ENCODE measurements around the gene DYNC2H1.

Gene DYNC2H1

DNA sequence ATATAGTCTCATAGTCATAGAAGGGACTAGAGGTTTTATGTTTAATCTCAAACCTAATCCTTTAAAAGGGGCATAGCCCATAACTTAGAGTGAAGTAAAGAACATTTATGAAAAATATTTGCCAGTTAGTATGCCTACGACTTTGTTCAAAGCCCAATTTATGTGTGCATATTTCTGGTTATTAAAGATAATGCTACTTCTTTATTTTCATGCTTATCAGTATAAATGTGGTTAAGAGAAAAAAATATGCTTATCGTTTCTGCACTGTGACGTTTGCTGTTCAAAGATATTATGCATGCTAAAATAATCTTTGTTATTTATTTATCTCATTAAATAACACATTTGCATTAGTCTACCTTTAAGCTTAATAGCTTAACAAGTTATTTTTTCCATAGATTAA, 343.9 kb downstream of the DYNC2H1 start:
- H3K4me3 Mint-ChIP-seq = no peak overlapping the region
- H3K36me3 Mint-ChIP-seq (ENCODE audit: low read depth) = peaks cover 4% of the 10 kb centered on the region
- H3K4me1 Mint-ChIP-seq = no peaks in the 10 kb centered on the region
- no peak overlapping the region for H3K27ac Mint-ChIP-seq
- no peaks in the 10 kb centered on the region for H3K27me3 Mint-ChIP-seq (ENCODE audit: low read depth)
- TF ChIP-seq, protein P1, sequence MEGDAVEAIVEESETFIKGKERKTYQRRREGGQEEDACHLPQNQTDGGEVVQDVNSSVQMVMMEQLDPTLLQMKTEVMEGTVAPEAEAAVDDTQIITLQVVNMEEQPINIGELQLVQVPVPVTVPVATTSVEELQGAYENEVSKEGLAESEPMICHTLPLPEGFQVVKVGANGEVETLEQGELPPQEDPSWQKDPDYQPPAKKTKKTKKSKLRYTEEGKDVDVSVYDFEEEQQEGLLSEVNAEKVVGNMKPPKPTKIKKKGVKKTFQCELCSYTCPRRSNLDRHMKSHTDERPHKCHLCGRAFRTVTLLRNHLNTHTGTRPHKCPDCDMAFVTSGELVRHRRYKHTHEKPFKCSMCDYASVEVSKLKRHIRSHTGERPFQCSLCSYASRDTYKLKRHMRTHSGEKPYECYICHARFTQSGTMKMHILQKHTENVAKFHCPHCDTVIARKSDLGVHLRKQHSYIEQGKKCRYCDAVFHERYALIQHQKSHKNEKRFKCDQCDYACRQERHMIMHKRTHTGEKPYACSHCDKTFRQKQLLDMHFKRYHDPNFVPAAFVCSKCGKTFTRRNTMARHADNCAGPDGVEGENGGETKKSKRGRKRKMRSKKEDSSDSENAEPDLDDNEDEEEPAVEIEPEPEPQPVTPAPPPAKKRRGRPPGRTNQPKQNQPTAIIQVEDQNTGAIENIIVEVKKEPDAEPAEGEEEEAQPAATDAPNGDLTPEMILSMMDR (IDR thresholded peaks at IDR 0.05; ENCODE audit: unreplicated experiment in 3 of 3) = no peak
- H3K9me3 Mint-ChIP-seq = no peaks in the 10 kb centered on the region

DNA sequence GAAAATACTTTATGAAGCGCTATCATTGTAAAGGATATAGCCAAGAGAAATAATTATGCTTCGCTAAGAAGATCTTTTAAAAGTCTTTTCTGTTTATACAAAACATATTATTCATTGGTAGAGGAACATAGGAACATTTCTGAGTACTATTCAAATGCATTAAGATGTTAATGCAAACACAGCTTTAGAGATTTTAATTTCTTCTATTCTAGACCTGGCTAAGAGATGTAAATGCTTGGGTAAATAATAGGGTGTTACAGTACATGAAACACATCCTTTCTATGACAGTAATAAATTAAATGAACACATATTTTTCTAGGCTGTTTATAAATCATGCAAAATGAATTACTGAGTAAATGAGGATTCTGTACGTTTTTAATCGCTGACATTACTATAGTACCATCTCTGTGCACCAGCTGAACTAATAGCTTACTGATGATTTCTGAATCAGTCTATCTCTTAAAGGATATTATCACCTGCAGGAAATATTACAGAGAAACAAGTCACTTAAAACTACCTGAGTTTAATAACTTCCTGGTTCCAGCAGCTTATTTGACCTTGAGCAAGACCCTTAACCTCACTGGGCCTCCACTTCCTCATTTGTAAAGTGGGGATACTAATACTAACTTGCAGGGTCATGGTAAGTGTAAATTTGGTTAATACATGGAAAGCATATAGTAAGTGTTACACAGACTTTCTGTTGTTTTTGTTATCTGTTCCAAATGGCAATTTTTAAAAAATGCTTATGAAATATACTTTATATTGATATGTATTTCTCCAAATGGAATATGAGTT, 344.9 kb downstream of the DYNC2H1 start:
- Mint-ChIP-seq H3K4me3 (no peak overlapping the region), H3K9me3 (no peaks in the 10 kb centered on the region), H3K36me3 (ENCODE audit: low read depth) (peaks cover 8% of the 10 kb centered on the region), H3K27ac (no peak overlapping the region), H3K27me3 (ENCODE audit: low read depth) (no peaks in the 10 kb centered on the region), H3K4me1 (no peaks in the 10 kb centered on the region)
- TF ChIP-seq, protein P1 (IDR thresholded peaks at IDR 0.05; ENCODE audit: unreplicated experiment in 3 of 3) = no peak

DNA sequence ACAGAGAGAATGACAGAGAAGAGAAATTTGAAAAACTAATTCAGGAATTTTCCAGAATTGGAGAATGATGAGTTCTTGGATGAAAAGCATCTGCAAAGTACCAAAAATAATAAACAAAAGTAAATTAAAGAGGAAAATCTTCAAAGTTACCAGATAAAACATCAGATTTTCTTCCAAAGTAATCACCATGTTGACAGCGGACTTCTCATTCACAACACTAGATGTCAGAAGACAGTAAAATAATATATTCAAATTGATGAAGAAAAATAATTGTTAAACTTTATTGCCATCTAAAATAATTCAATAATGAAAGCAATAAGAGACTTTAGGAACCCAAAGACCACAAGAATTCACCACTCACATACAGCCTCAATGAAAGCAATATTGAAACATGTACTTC, 355.2 kb downstream of the DYNC2H1 start:
- Mint-ChIP-seq H3K4me3 (no peak overlapping the region), H3K36me3 (ENCODE audit: low read depth) (peaks cover 5% of the 10 kb centered on the region), H3K4me1 (no peaks in the 10 kb centered on the region), H3K9me3 (no peaks in the 10 kb centered on the region), H3K27ac (no peak overlapping the region), H3K27me3 (ENCODE audit: low read depth) (no peaks in the 10 kb centered on the region)
- TF ChIP-seq, protein P1 (IDR thresholded peaks at IDR 0.05; ENCODE audit: unreplicated experiment in 3 of 3) = no peak

DNA sequence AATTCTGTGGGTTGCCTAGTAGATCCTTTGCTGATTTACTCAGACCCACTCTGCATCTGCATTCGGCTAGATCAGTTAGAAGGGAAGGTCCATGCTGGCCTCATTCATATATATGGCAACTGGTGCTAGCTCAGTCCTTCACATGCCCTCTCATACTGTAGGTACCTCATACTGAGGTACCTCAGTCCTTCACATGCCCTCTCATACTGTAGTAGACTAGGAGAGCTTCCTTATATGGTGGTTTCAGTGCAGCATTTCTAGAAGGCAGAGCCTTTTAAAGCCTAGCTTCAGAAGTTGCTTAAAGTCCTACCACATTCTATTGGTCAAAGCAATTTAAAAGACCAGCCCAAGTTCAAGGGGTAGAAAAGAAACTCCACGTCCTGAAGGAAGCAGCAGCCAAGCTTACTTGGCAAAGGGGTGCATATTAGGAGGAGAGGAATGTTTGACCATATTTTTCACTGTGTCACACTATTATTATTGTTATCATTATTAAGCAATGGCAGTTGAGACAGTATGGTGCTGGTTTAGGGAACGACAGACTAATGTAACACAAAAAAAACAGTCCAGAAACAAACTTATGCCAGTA, 356.4 kb downstream of the DYNC2H1 start:
- Mint-ChIP-seq H3K27ac (no peak overlapping the region), H3K4me3 (no peak overlapping the region), H3K9me3 (no peaks in the 10 kb centered on the region), H3K4me1 (no peaks in the 10 kb centered on the region), H3K27me3 (ENCODE audit: low read depth) (no peaks in the 10 kb centered on the region), H3K36me3 (ENCODE audit: low read depth) (peaks cover 4% of the 10 kb centered on the region)
- TF ChIP-seq, protein P1 (IDR thresholded peaks at IDR 0.05; ENCODE audit: unreplicated experiment in 3 of 3) = no peak

DNA sequence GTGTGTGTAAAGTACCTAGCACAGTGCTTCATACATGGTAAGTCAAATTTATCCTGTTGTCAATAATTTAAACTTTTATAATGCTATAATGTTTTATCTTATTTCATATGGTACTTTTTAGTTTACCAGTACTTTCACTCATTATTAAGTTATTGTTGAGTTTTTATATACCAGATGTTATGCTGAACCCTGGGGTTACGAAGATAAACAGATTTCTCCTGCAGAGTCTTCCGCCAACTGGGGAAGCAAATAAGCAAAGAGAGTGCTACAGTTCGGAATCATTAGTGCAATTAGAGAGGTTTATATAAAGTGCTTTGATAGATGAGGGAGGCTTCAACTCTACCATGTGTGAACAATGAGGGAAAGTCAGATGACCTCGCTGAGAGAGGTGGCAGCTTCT, 362.3 kb downstream of the DYNC2H1 start:
- TF ChIP-seq, protein P1 (IDR thresholded peaks at IDR 0.05; ENCODE audit: unreplicated experiment in 3 of 3) = no peak
- peaks cover 2% of the 10 kb centered on the region for H3K9me3 Mint-ChIP-seq

DNA sequence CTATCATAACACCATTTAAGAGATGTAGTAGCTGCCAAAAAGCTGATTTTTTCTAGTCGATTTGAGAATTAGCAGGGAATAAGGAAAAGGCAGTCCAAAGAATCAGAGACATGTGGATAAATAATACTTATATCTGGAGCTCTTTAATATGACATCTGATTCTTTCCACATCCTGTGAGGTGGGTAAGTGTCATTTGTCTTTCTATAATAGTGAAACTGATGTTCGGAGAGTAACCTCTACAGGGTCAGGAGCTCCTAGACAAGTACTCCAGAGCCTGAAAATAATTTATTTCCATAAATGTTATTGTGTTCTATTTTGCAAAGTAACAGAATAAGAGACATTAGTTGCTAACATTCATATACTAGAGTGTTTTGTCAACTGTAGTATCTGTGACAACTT, 367.6 kb downstream of the DYNC2H1 start:
- Mint-ChIP-seq H3K9me3 (no peaks in the 10 kb centered on the region), H3K4me3 (no peak overlapping the region), H3K27ac (no peak overlapping the region), H3K36me3 (ENCODE audit: low read depth) (no peaks in the 10 kb centered on the region), H3K4me1 (peaks cover 11% of the 10 kb centered on the region), H3K27me3 (ENCODE audit: low read depth) (no peaks in the 10 kb centered on the region)
- TF ChIP-seq, protein P1 (IDR thresholded peaks at IDR 0.05; ENCODE audit: unreplicated experiment in 3 of 3) = no peak

More for the DNA sequence above, 362.3 kb downstream of the DYNC2H1 start:
- H3K4me1 Mint-ChIP-seq = peaks cover 3% of the 10 kb centered on the region
- no peak overlapping the region for H3K4me3 Mint-ChIP-seq
- no peak overlapping the region for H3K27ac Mint-ChIP-seq
- no peaks in the 10 kb centered on the region for H3K27me3 Mint-ChIP-seq (ENCODE audit: low read depth)
- peaks cover 9% of the 10 kb centered on the region for H3K36me3 Mint-ChIP-seq (ENCODE audit: low read depth)

Measured in nephron (organoid).